Brain microvascular endothelial cell (primary cell): ENCODE data around the gene HOXA5.

ENCODE experiments used
- DNase-seq: peaks from one replicate; pipeline ENCODE4 v3.0.0-alpha.2; 2020
- H3K27ac ChIP-seq: fragments of 250-450 bp; sonication (Bioruptor Pico); 2 replicates; pipeline ENCODE4 v1.5.1; 2020; ENCODE audit warnings: mild to moderate bottlenecking, moderate library complexity
- H3K27me3 ChIP-seq: fragments of 250-450 bp; sonication (Bioruptor Pico); replicated peaks from 2 replicates; pipeline ENCODE4 v1.5.1; 2020; ENCODE audit warnings: mild to moderate bottlenecking
- H3K36me3 ChIP-seq: fragments of 250-450 bp; sonication (Bioruptor Pico); replicated peaks from 2 replicates; pipeline ENCODE4 v1.5.1; 2020; ENCODE audit warnings: mild to moderate bottlenecking
- H3K4me3 ChIP-seq: 2 replicates; pipeline ENCODE4 v1.5.1; 2011; ENCODE audit warnings: low read depth, mild to moderate bottlenecking, control low read depth, low read length, moderate library complexity
- in situ Hi-C: cut with HindIII; loops from 2 replicates; pipeline ENCODE4 v1.10.0; 2017; ENCODE audit warnings: low sequenced_read_pairs, low pct_ligation_motif_present
- TF ChIP-seq, protein P1 (sequence below): IDR thresholded peaks from 2 replicates; pipeline ENCODE4 v1.5.1; 2011; ENCODE audit warnings: low read depth, mild to moderate bottlenecking, moderate library complexity, low read length, control low read depth, inconsistent platforms; ENCODE audit errors: missing control alignments

The HOXA5 gene

GRCh38 chr7:27160546-27161213 lies 17.2 kb upstream of the HOXA5 start:
- Histone ChIP-seq H3K27ac (no peak overlapping the region), H3K27me3 (peaks cover 96% of the 10 kb centered on the region), H3K4me3 (peak overlapping the region; percentile 34), H3K36me3 (no peaks in the 10 kb centered on the region)
- in situ Hi-C loops, result loop anchor here (10.0 kb wide), 1 partner anchor 786 kb away; no protein-coding TSS in a partner anchor
- peak; percentile 40 for DNase-seq
- TF ChIP-seq, protein P1, sequence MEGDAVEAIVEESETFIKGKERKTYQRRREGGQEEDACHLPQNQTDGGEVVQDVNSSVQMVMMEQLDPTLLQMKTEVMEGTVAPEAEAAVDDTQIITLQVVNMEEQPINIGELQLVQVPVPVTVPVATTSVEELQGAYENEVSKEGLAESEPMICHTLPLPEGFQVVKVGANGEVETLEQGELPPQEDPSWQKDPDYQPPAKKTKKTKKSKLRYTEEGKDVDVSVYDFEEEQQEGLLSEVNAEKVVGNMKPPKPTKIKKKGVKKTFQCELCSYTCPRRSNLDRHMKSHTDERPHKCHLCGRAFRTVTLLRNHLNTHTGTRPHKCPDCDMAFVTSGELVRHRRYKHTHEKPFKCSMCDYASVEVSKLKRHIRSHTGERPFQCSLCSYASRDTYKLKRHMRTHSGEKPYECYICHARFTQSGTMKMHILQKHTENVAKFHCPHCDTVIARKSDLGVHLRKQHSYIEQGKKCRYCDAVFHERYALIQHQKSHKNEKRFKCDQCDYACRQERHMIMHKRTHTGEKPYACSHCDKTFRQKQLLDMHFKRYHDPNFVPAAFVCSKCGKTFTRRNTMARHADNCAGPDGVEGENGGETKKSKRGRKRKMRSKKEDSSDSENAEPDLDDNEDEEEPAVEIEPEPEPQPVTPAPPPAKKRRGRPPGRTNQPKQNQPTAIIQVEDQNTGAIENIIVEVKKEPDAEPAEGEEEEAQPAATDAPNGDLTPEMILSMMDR, result peak; percentile 99

- Histone ChIP-seq H3K4me3 (no peak overlapping the region), H3K27me3 (peaks cover 96% of the 10 kb centered on the region), H3K36me3 (no peaks in the 10 kb centered on the region), H3K27ac (no peak overlapping the region)
- no peak for DNase-seq
- TF ChIP-seq, protein P1, result no peak
- in situ Hi-C loops, result loop anchor here (10.0 kb wide), 1 partner anchor 785 kb away; no protein-coding TSS in a partner anchor
These were observed 16.7 kb upstream of the HOXA5 start for GRCh38 chr7:27160145-27160545.

DNA sequence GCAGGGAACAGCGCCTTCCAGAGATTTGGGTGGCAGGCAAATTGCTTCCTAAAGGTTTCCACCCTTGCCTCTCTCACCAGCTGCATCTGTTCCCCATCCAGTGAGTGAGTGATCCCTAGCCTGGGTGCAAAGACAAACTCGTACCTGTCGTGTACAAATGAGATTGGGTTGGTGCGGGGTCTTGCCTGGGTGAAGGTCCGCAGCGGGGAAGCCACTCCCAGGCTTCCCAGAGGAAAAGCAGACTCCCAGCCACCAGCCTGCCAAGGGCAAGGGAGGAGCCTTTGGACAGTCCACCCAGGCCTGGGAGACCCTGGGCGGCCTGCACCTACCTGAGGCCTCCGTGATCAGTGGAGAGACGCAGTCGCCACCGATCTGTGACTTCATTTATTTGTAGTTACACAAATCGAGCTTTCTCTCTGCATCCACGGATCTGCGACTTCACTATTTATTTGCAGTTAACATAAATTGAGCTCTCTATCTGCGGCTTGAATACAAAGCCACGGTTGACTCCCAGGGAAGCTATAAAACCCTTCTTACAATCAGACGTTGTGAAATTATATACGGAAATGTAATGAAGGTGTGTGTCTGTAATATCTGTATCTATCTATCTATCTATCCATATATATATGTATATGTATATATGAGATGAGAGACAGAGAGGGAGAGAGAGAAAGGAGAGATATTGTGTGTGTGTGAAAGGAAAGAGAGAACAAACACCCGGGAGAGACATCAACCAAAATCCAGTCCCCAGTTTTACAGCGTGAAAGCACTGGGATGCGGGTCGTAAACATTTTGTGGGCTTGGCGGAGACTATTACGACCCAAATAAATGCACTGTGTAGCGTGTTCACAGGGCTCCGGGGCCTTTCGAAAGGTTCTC lies 16.0 kb upstream of the HOXA5 start:
- Histone ChIP-seq H3K27ac (no peak overlapping the region), H3K4me3 (no peak overlapping the region), H3K27me3 (peaks cover 96% of the 10 kb centered on the region), H3K36me3 (no peaks in the 10 kb centered on the region)
- no peak for DNase-seq
- TF ChIP-seq, protein P1, result no peak
- in situ Hi-C loops, result loop anchor here (10.0 kb wide), 1 partner anchor 785 kb away; no protein-coding TSS in a partner anchor

GRCh38 chr7:27158436-27159265 lies 15.2 kb upstream of the HOXA5 start:
- in situ Hi-C loops, result no loop called here
- H3K36me3 ChIP-seq, result no peaks in the 10 kb centered on the region
- H3K27me3 ChIP-seq, result peaks cover 96% of the 10 kb centered on the region
- H3K27ac ChIP-seq, result no peak overlapping the region
- H3K4me3 ChIP-seq, result no peak overlapping the region
- TF ChIP-seq, protein P1, result no peak
- DNase-seq, result no peak

- peaks cover 96% of the 10 kb centered on the region for H3K27me3 ChIP-seq
- TF ChIP-seq, protein P1, result no peak
- H3K27ac ChIP-seq, result no peak overlapping the region
- H3K36me3 ChIP-seq, result no peaks in the 10 kb centered on the region
- in situ Hi-C loops, result no loop called here
- DNase-seq, result no peak
- H3K4me3 ChIP-seq, result no peak overlapping the region
These were observed 14.4 kb upstream of the HOXA5 start for GRCh38 chr7:27157702-27158431.
